Astrocyte (in vitro differentiated cells and primary cell): Measurements from ENCODE around the gene OPRD1. TPM values are rescaled to one million over a fixed set of nuclear protein-coding genes. Genes with fewer than 3 reads are reported as not detected.

Experiments
- DNase-seq: peaks from one replicate; pipeline ENCODE4 v3.0.0-alpha.2; 2010; ENCODE audit warnings: low read depth
- FAIRE-seq: peaks from 2 replicates; lab custom pipeline; 2011; peaks lifted over from hg19 to GRCh38; lab: Jason Lieb, UNC
- H2AFZ ChIP-seq: 2 replicates; pipeline ENCODE4 v1.6.0; 2012; ENCODE audit warnings: low read depth, low read length, inconsistent platforms
- H3K27ac ChIP-seq: 2 replicates; pipeline ENCODE4 v1.5.1; 2011; ENCODE audit warnings: low read depth, low read length, inconsistent platforms
- H3K27me3 ChIP-seq: 2 replicates; pipeline ENCODE4 v1.6.0; 2011; ENCODE audit warnings: low read length, inconsistent platforms; ENCODE audit not compliant: insufficient read depth
- H3K36me3 ChIP-seq: 2 replicates; pipeline ENCODE4 v1.5.1; 2011; ENCODE audit warnings: low read length, inconsistent platforms; ENCODE audit not compliant: insufficient read depth
- H3K4me1 ChIP-seq: 2 replicates; pipeline ENCODE4 v1.5.1; 2011; ENCODE audit warnings: low read length, inconsistent platforms; ENCODE audit not compliant: insufficient read depth
- H3K4me2 ChIP-seq: 2 replicates; pipeline ENCODE4 v1.6.0; 2012; ENCODE audit warnings: low read length, inconsistent platforms
- H3K4me3 ChIP-seq: 2 replicates; pipeline ENCODE4 v1.5.1; 2011; ENCODE audit warnings: low read depth, mild to moderate bottlenecking, low read length, inconsistent platforms; ENCODE audit not compliant: insufficient read depth
- H3K79me2 ChIP-seq: 2 replicates; pipeline ENCODE4 v1.6.0; 2012; ENCODE audit warnings: mild to moderate bottlenecking, low read length, inconsistent platforms; ENCODE audit not compliant: insufficient read depth
- H3K9ac ChIP-seq: 2 replicates; pipeline ENCODE4 v1.6.0; 2012; ENCODE audit warnings: mild to moderate bottlenecking, low read length, inconsistent platforms
- H3K9me3 ChIP-seq: 2 replicates; pipeline ENCODE4 v1.5.1; 2012; ENCODE audit warnings: low read depth, mild to moderate bottlenecking, low read length, inconsistent platforms; ENCODE audit not compliant: insufficient read depth
- H4K20me1 ChIP-seq: 2 replicates; pipeline ENCODE4 v1.6.0; 2012; ENCODE audit warnings: low read length, inconsistent platforms; ENCODE audit not compliant: insufficient read depth
- H3K27ac Mint-ChIP-seq: one replicate; pipeline ENCODE4 v1.8.0; 2021; ENCODE audit warnings: mild to moderate bottlenecking, mixed read lengths; ENCODE audit not compliant: unreplicated experiment
- H3K27me3 Mint-ChIP-seq: one replicate; pipeline ENCODE4 v1.8.0; 2021; ENCODE audit warnings: low read depth, mixed read lengths; ENCODE audit not compliant: unreplicated experiment
- H3K36me3 Mint-ChIP-seq: one replicate; pipeline ENCODE4 v1.8.0; 2021; ENCODE audit warnings: low read depth, mixed read lengths; ENCODE audit not compliant: unreplicated experiment
- H3K4me1 Mint-ChIP-seq: one replicate; pipeline ENCODE4 v1.8.0; 2021; ENCODE audit warnings: low read depth, mixed read lengths; ENCODE audit not compliant: unreplicated experiment
- H3K4me3 Mint-ChIP-seq: one replicate; pipeline ENCODE4 v1.8.0; 2021; ENCODE audit warnings: mild to moderate bottlenecking, moderate library complexity, mixed read lengths; ENCODE audit not compliant: unreplicated experiment
- H3K9me3 Mint-ChIP-seq: one replicate; pipeline ENCODE4 v1.8.0; 2021; ENCODE audit warnings: mild to moderate bottlenecking, mixed read lengths; ENCODE audit not compliant: unreplicated experiment
- CTCF ChIP-seq: IDR thresholded peaks from 2 replicates; pipeline ENCODE4 v1.5.1; 2011; ENCODE audit warnings: low read depth, mild to moderate bottlenecking, inconsistent platforms, low read length, moderate library complexity; ENCODE audit not compliant: insufficient read depth
- EZH2 ChIP-seq: IDR thresholded peaks from 2 replicates; pipeline ENCODE4 v1.6.1; 2012; ENCODE audit warnings: mild to moderate bottlenecking, low read length, inconsistent platforms; ENCODE audit not compliant: insufficient read depth
- total RNA-seq: library from RNA; stranded (reverse); gene quantifications from 2 replicates; pipeline ENCODE4 v1.2.1, GENCODE V29; 2021

Gene OPRD1
- total RNA-seq, 1 donor from 2014 or later: 1.2 TPM

DNA sequence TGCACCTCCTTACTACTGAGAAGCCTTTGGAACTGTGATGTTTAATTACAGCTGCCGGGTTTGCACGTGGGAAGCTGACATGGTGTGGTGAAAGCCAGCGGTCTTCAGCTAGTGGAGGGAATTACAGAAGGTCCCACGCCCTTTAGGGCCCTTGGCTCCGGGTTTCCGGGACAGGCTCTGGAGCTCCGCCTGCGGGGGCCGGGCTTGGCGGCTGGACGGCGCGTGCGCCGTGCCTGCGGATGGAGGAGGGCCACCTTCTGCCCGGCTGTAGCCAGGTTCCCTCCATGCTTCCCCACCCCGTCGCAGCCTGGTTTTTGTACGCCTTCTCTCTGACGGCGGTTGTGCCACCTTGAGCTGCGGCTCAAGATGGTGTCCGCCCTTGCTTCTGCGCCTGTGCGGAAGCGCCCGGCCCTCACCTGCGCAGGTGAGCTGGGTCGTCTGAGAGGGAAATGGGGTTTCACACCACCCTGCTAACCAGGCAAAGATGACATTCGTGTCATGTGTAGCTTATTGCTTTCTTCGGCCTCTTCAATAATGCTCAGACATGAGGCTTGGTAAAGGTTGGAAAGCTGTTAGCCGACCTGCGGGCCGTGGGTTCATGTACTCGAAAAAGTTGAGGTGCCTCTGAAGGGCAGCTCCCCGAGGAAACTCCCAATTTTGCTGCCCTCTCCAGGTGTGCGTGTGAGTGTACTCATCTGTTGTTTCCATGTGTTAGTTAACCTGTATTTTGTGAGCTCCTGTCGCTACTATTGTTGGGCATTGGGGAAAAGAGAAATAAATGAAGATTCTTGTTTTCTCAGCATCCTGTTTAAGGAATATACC is 36.6 kb upstream of the OPRD1 start:
- H3K36me3 ChIP-seq: peaks cover 8% of the 10 kb centered on the region
- Mint-ChIP-seq H3K27me3 (no peaks in the 10 kb centered on the region), H3K4me3 (no peak overlapping the region), H3K27ac (no peak overlapping the region), H3K36me3 (peaks cover 9% of the 10 kb centered on the region), H3K9me3 (no peaks in the 10 kb centered on the region), H3K4me1 (no peaks in the 10 kb centered on the region)
- peaks cover 57% of the 10 kb centered on the region for H4K20me1 ChIP-seq
- H2AFZ ChIP-seq: no peak overlapping the region
- peaks cover 14% of the 10 kb centered on the region for H3K79me2 ChIP-seq
- H3K4me3 ChIP-seq: no peak overlapping the region
- peak overlapping the region; percentile 65 for H3K4me2 ChIP-seq
- no peak overlapping the region for H3K27ac ChIP-seq
- TF ChIP-seq EZH2 (no peak), CTCF (no peak)
- DNase-seq (no peak), FAIRE-seq (no peak)
- H3K9ac ChIP-seq: no peak overlapping the region
- H3K9me3 ChIP-seq: no peaks in the 10 kb centered on the region
- H3K27me3 ChIP-seq: no peaks in the 10 kb centered on the region
- no peaks in the 10 kb centered on the region for H3K4me1 ChIP-seq

DNA sequence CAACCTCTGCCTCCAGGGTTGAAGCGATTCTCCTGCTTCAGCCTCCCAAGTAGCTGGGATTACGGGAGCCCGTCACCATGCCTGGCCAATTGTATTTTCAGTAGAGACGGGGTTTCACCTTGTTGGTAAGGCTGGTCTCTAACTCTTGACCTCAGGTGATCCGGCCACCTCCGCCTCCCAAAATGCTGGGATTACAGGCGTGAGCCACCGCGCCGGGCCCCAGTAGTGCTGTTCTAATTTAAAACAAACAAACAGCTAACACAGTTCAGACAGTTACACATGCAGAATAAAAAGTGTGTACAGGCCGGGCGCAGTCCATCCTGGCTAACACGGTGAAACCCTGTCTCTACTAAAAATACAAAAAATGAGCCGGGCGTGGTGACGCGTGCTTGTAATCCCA is 35.6 kb upstream of the OPRD1 start:
- no peak overlapping the region for H3K9ac ChIP-seq
- no peaks in the 10 kb centered on the region for H3K9me3 Mint-ChIP-seq
- H3K36me3 ChIP-seq: peaks cover 5% of the 10 kb centered on the region
- no peak overlapping the region for H3K27ac ChIP-seq
- no peak overlapping the region for H3K4me3 Mint-ChIP-seq
- H3K4me3 ChIP-seq: no peak overlapping the region
- no peak overlapping the region for H2AFZ ChIP-seq
- peaks cover 47% of the 10 kb centered on the region for H4K20me1 ChIP-seq
- TF ChIP-seq EZH2 (no peak), CTCF (no peak)
- H3K4me1 Mint-ChIP-seq: no peaks in the 10 kb centered on the region
- no peak for FAIRE-seq
- no peak for DNase-seq
- H3K27me3 Mint-ChIP-seq: no peaks in the 10 kb centered on the region
- peaks cover 6% of the 10 kb centered on the region for H3K79me2 ChIP-seq
- no peaks in the 10 kb centered on the region for H3K27me3 ChIP-seq
- peaks cover 9% of the 10 kb centered on the region for H3K36me3 Mint-ChIP-seq
- H3K9me3 ChIP-seq: no peaks in the 10 kb centered on the region
- no peak overlapping the region for H3K4me2 ChIP-seq
- no peak overlapping the region for H3K27ac Mint-ChIP-seq
- no peaks in the 10 kb centered on the region for H3K4me1 ChIP-seq

- no peak overlapping the region for H3K4me3 ChIP-seq
- H3K27me3 ChIP-seq: no peaks in the 10 kb centered on the region
- TF ChIP-seq CTCF: no peak
- no peak for TF ChIP-seq EZH2
- peaks cover 32% of the 10 kb centered on the region for H4K20me1 ChIP-seq
- no peaks in the 10 kb centered on the region for H3K4me1 ChIP-seq
- H3K27ac ChIP-seq: no peak overlapping the region
- no peak overlapping the region for H3K4me3 Mint-ChIP-seq
- H3K4me1 Mint-ChIP-seq: peaks cover 4% of the 10 kb centered on the region
- H3K9ac ChIP-seq: no peak overlapping the region
- H2AFZ ChIP-seq: no peak overlapping the region
- H3K4me2 ChIP-seq: no peak overlapping the region
- no peaks in the 10 kb centered on the region for H3K36me3 ChIP-seq
- FAIRE-seq: no peak
- no peaks in the 10 kb centered on the region for H3K9me3 ChIP-seq
- H3K36me3 Mint-ChIP-seq: peaks cover 9% of the 10 kb centered on the region
- peaks cover 3% of the 10 kb centered on the region for H3K27me3 Mint-ChIP-seq
- H3K9me3 Mint-ChIP-seq: no peaks in the 10 kb centered on the region
- peaks cover 4% of the 10 kb centered on the region for H3K79me2 ChIP-seq
- H3K27ac Mint-ChIP-seq: no peak overlapping the region
- no peak for DNase-seq
These were observed 33.9 kb upstream of the OPRD1 start for GRCh38 chr1:28778021-28778420.
